ENCODE measurements around the gene DNAJB4. TPM values are rescaled to one million over a fixed set of nuclear protein-coding genes. Genes with fewer than 3 reads are reported as not detected.

The DNAJB4 gene
- total and polyA plus RNA-seq, 5 donors from 2014 or later, result 7.6 to 34.4 (median 8.9) TPM

DNA sequence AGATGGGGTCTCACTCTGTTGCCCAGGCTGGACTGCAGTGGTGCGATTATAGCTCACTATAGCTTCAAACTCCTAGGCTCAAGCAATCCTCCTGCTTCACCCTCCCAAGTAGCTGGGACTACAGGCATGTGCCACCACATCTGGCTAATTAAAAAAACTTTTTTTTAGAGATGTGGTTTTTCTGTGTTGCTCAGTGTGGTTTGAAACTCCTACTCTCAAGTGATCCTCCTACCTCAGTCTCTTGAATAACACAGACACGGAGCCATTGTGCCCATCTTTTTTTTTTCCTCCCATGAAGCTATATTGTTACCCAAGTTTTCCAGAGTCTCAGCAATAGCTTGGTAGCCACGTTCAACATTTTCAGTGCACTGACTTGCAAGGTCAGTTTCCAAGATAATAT is 43.7 kb downstream of the DNAJB4 start:
- ATAC-seq (ENCODE audit: low read depth in 2 of 2) (no peak), DNase-seq (no peak)
- Histone ChIP-seq H3K36me3 (ENCODE audit: control insufficient read depth, insufficient read depth, low read length) (no peaks in the 10 kb centered on the region), H3K27me3 (ENCODE audit: control insufficient read depth, insufficient read depth, low read length) (peaks cover 34% of the 10 kb centered on the region), H3K9me3 (ENCODE audit: control insufficient read depth in 2 of 2, low read length in 2 of 2) (no peaks in the 10 kb centered on the region), H3K27ac (ENCODE audit: insufficient read depth, low read length, poor library complexity, severe bottlenecking) (no peak overlapping the region), H3K4me1 (ENCODE audit: control insufficient read depth, insufficient read depth, low read length, poor library complexity, severe bottlenecking) (peaks cover 15% of the 10 kb centered on the region), H3K4me3 (ENCODE audit: low read depth, low read length) (no peak overlapping the region)
- H3K4me3 Mint-ChIP-seq, result peak overlapping the region in 1 of 4 donors; percentile 26
- peaks cover 0 to 19% (median 9%) of the 10 kb centered on the region in 4 donors for H3K4me1 Mint-ChIP-seq
- H3K27ac Mint-ChIP-seq, result no peak overlapping the region
- peaks cover 0 to 3% (median 0%) of the 10 kb centered on the region in 7 donors for H3K9me3 Mint-ChIP-seq
- peaks cover 62% of the 10 kb centered on the region for H3K27me3 Mint-ChIP-seq
- no peaks in the 10 kb centered on the region for H3K36me3 Mint-ChIP-seq

DNA sequence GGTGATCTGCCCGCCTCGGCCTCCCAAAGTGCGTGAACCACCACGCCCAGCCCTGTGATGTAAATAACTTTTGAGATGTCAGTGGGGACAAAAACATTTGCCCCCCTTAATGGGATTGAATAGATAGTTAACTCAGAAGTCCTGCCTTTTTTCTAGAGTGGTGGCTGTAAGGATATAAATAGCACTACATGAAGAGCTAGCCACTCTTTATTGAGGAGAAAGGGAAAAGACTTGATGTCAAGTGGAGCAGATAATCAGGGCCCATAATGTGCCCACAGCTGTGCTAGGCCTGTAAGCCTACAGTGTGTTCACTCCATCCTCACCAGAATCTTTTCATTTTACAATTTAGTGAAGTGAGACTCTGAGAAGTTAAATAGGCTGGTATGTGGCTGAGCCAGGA is 44.7 kb downstream of the DNAJB4 start:
- Mint-ChIP-seq H3K4me1 (peaks cover 0 to 19% (median 9%) of the 10 kb centered on the region in 4 donors), H3K36me3 (no peaks in the 10 kb centered on the region), H3K9me3 (peaks cover 0 to 3% (median 0%) of the 10 kb centered on the region in 7 donors), H3K27me3 (peaks cover 61% of the 10 kb centered on the region), H3K4me3 (no peak overlapping the region), H3K27ac (no peak overlapping the region)
- ATAC-seq (ENCODE audit: low read depth in 2 of 2) (no peak), DNase-seq (no peak)
- H3K36me3 ChIP-seq (ENCODE audit: control insufficient read depth, insufficient read depth, low read length), result no peaks in the 10 kb centered on the region
- no peak overlapping the region for H3K4me3 ChIP-seq (ENCODE audit: low read depth, low read length)
- H3K9me3 ChIP-seq (ENCODE audit: control insufficient read depth in 2 of 2, low read length in 2 of 2), result no peaks in the 10 kb centered on the region
- H3K4me1 ChIP-seq (ENCODE audit: control insufficient read depth, insufficient read depth, low read length, poor library complexity, severe bottlenecking), result peaks cover 15% of the 10 kb centered on the region
- H3K27ac ChIP-seq (ENCODE audit: insufficient read depth, low read length, poor library complexity, severe bottlenecking), result no peak overlapping the region
- H3K27me3 ChIP-seq (ENCODE audit: control insufficient read depth, insufficient read depth, low read length), result peaks cover 30% of the 10 kb centered on the region

DNA sequence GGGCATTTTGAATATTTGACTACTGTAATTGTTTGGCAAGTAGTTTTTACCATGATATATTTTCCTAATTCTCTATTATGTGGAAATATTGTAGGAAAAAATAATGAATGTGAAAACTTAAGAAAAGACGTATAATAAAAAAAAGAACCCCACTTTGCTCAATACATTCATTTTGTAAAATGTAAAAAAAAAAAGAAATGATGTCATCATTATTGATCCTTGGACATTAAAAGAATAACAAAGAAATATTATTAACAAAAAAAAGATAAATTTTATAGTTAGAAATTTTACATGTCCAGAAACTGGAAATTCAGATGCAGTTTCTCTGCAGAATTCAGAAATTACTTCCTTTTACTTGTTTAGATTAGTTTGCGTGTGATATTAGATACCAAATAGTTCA is 46.3 kb downstream of the DNAJB4 start:
- Histone ChIP-seq H3K27me3 (ENCODE audit: control insufficient read depth, insufficient read depth, low read length) (peaks cover 18% of the 10 kb centered on the region), H3K9me3 (ENCODE audit: control insufficient read depth in 2 of 2, low read length in 2 of 2) (no peaks in the 10 kb centered on the region), H3K4me3 (ENCODE audit: low read depth, low read length) (no peak overlapping the region), H3K27ac (ENCODE audit: insufficient read depth, low read length, poor library complexity, severe bottlenecking) (no peak overlapping the region), H3K4me1 (ENCODE audit: control insufficient read depth, insufficient read depth, low read length, poor library complexity, severe bottlenecking) (peaks cover 6% of the 10 kb centered on the region), H3K36me3 (ENCODE audit: control insufficient read depth, insufficient read depth, low read length) (no peaks in the 10 kb centered on the region)
- Mint-ChIP-seq H3K27me3 (peaks cover 47% of the 10 kb centered on the region), H3K27ac (no peak overlapping the region), H3K4me3 (no peak overlapping the region), H3K4me1 (peaks cover 0 to 11% (median 3%) of the 10 kb centered on the region in 4 donors), H3K36me3 (no peaks in the 10 kb centered on the region), H3K9me3 (peaks cover 0 to 2% (median 0%) of the 10 kb centered on the region in 7 donors)
- ATAC-seq (ENCODE audit: low read depth in 2 of 2) (no peak), DNase-seq (no peak)

DNA sequence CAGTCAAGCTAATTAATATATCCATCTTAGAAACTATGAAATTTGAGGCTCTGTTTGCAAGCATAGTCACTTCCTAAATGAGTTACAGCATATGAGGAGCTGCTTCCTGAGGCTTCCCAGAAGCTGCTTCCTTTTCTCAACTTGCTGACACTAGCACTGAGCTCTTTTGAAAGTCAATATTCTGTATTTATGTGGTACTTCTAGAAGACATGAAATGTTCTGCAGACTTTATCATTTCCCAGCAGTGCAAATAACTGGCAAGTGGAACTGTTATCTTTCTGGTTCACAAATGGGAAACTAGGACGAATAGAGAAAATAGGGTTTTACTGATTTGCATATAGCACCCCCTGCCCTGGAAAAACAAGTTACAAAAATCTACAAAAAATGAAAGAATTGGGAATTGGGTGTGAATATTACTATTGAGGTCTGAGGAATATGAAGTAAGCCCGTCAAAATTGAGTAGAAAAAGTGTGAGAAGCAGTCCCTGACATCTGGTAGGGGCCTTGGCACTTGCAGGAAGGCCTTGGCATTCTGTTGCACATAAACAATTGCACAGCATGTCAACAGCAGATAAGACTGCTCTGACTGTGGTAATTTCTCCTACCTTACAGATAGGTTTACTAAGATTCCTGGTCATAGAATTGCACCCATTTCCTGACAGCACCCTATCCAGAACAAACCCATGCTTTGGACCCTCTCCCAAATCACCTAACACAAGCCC is 48.1 kb downstream of the DNAJB4 start:
- Mint-ChIP-seq H3K36me3 (no peaks in the 10 kb centered on the region), H3K27ac (no peak overlapping the region), H3K27me3 (peaks cover 29% of the 10 kb centered on the region), H3K4me1 (peaks cover 0 to 4% (median 0%) of the 10 kb centered on the region in 4 donors), H3K9me3 (peaks cover 0 to 2% (median 0%) of the 10 kb centered on the region in 7 donors), H3K4me3 (no peak overlapping the region)
- Histone ChIP-seq H3K36me3 (ENCODE audit: control insufficient read depth, insufficient read depth, low read length) (no peaks in the 10 kb centered on the region), H3K27me3 (ENCODE audit: control insufficient read depth, insufficient read depth, low read length) (peaks cover 3% of the 10 kb centered on the region), H3K9me3 (ENCODE audit: control insufficient read depth in 2 of 2, low read length in 2 of 2) (no peaks in the 10 kb centered on the region), H3K4me3 (ENCODE audit: low read depth, low read length) (no peak overlapping the region), H3K27ac (ENCODE audit: insufficient read depth, low read length, poor library complexity, severe bottlenecking) (no peak overlapping the region), H3K4me1 (ENCODE audit: control insufficient read depth, insufficient read depth, low read length, poor library complexity, severe bottlenecking) (no peaks in the 10 kb centered on the region)
- no peak for ATAC-seq (ENCODE audit: low read depth in 2 of 2)
- no peak for DNase-seq

DNA sequence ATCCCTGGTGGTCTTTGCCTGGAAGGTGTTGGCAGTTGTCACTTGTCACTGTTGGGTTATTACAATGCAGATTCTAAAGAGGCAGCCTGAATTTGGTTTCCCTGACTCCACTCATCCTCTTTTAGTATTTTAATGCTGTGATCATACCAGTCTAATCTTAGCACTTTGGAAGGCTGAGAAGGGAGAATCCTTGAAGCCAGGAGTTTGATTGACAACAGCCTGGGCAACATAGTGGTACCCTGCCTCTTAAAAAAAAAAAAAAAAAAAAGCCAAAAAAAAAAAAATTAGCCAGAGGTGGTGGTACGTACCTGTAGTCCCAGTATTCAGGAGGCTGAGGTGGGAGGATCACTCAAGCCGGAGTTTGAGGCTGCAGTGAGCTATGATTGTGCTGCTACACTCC is 48.8 kb downstream of the DNAJB4 start:
- Mint-ChIP-seq H3K4me3 (no peak overlapping the region), H3K4me1 (peaks cover 0 to 4% (median 0%) of the 10 kb centered on the region in 4 donors), H3K27ac (peak overlapping the region in 1 of 3 donors; percentile 0), H3K27me3 (peaks cover 26% of the 10 kb centered on the region), H3K36me3 (no peaks in the 10 kb centered on the region), H3K9me3 (peaks cover 0 to 4% (median 0%) of the 10 kb centered on the region in 7 donors)
- DNase-seq, result no peak
- no peaks in the 10 kb centered on the region for H3K4me1 ChIP-seq (ENCODE audit: control insufficient read depth, insufficient read depth, low read length, poor library complexity, severe bottlenecking)
- no peak for ATAC-seq (ENCODE audit: low read depth in 2 of 2)
- no peak overlapping the region for H3K4me3 ChIP-seq (ENCODE audit: low read depth, low read length)
- H3K9me3 ChIP-seq (ENCODE audit: control insufficient read depth in 2 of 2, low read length in 2 of 2), result no peaks in the 10 kb centered on the region
- no peak overlapping the region for H3K27ac ChIP-seq (ENCODE audit: insufficient read depth, low read length, poor library complexity, severe bottlenecking)
- no peaks in the 10 kb centered on the region for H3K27me3 ChIP-seq (ENCODE audit: control insufficient read depth, insufficient read depth, low read length)
- no peaks in the 10 kb centered on the region for H3K36me3 ChIP-seq (ENCODE audit: control insufficient read depth, insufficient read depth, low read length)

DNA sequence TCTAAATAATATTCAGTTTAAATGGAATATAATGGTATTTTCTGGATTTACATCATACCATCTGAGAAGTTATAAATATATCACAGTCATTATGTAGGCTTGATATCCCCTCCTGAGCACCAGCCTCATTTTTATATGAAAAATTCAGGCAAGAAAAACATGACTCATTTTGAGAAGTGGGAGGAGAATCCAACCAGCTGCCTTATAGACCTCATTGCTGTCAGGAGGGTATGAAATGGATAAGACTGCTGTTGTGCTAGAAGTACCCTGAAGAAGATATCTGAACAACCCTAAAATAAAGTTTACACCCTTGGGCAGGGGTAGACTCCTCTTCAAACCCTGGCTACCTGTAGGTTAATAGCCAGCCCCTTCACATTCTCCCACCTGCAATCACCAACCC is 49.8 kb downstream of the DNAJB4 start:
- Histone ChIP-seq H3K4me1 (ENCODE audit: control insufficient read depth, insufficient read depth, low read length, poor library complexity, severe bottlenecking) (no peaks in the 10 kb centered on the region), H3K27me3 (ENCODE audit: control insufficient read depth, insufficient read depth, low read length) (no peaks in the 10 kb centered on the region), H3K9me3 (ENCODE audit: control insufficient read depth in 2 of 2, low read length in 2 of 2) (no peaks in the 10 kb centered on the region), H3K27ac (ENCODE audit: insufficient read depth, low read length, poor library complexity, severe bottlenecking) (no peak overlapping the region), H3K36me3 (ENCODE audit: control insufficient read depth, insufficient read depth, low read length) (no peaks in the 10 kb centered on the region), H3K4me3 (ENCODE audit: low read depth, low read length) (no peak overlapping the region)
- Mint-ChIP-seq H3K36me3 (no peaks in the 10 kb centered on the region), H3K27ac (no peak overlapping the region), H3K4me3 (no peak overlapping the region), H3K9me3 (peaks cover 0 to 4% (median 0%) of the 10 kb centered on the region in 7 donors), H3K27me3 (peaks cover 20% of the 10 kb centered on the region), H3K4me1 (peaks cover 0 to 4% (median 0%) of the 10 kb centered on the region in 4 donors)
- no peak for ATAC-seq (ENCODE audit: low read depth in 2 of 2)
- DNase-seq, result no peak

DNA sequence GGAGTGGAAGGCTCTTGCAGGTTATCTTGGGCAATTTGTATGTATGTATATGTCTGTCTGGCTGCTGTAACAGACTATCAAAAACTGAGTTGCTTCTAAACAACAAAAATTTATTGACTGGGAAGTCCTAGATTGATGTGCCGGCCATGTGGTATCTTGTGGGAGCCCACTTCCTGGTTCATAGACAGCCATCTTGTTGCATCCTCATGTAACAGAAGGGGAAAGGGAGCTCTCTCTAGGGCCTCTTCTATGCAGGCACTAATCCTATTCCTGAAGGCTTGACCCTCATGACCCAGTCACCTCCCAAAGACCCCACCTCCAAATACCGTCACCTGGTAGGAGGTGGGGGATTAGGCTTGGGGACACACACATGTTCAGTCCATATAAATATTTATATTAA is 50.2 kb downstream of the DNAJB4 start:
- H3K27ac ChIP-seq (ENCODE audit: insufficient read depth, low read length, poor library complexity, severe bottlenecking), result no peak overlapping the region
- Mint-ChIP-seq H3K9me3 (peaks cover 0 to 4% (median 0%) of the 10 kb centered on the region in 7 donors), H3K4me3 (no peak overlapping the region), H3K27me3 (peaks cover 20% of the 10 kb centered on the region), H3K27ac (no peak overlapping the region), H3K4me1 (peaks cover 0 to 4% (median 0%) of the 10 kb centered on the region in 4 donors), H3K36me3 (no peaks in the 10 kb centered on the region)
- no peaks in the 10 kb centered on the region for H3K9me3 ChIP-seq (ENCODE audit: control insufficient read depth in 2 of 2, low read length in 2 of 2)
- DNase-seq (no peak), ATAC-seq (ENCODE audit: low read depth in 2 of 2) (no peak)
- no peak overlapping the region for H3K4me3 ChIP-seq (ENCODE audit: low read depth, low read length)
- no peaks in the 10 kb centered on the region for H3K36me3 ChIP-seq (ENCODE audit: control insufficient read depth, insufficient read depth, low read length)
- no peaks in the 10 kb centered on the region for H3K4me1 ChIP-seq (ENCODE audit: control insufficient read depth, insufficient read depth, low read length, poor library complexity, severe bottlenecking)
- H3K27me3 ChIP-seq (ENCODE audit: control insufficient read depth, insufficient read depth, low read length), result no peaks in the 10 kb centered on the region
